HG03354 (cell line): ENCODE results near the gene HMGA1.
A peak's percentile ranks its signal among the peaks of the same experiment; 100 is the strongest.

Experiments
- ATAC-seq: cut with Tn5 transposase; IDR thresholded peaks from one replicate; pipeline ENCODE4 v1.9.1; 2021; ENCODE audit warnings: mild to moderate bottlenecking; ENCODE audit not compliant: unreplicated experiment, poor library complexity, severe bottlenecking

The HMGA1 gene

GRCh38 chr6:34223381-34223955, 13.2 kb upstream of the HMGA1 start:
- peak; percentile 31 for ATAC-seq

DNA sequence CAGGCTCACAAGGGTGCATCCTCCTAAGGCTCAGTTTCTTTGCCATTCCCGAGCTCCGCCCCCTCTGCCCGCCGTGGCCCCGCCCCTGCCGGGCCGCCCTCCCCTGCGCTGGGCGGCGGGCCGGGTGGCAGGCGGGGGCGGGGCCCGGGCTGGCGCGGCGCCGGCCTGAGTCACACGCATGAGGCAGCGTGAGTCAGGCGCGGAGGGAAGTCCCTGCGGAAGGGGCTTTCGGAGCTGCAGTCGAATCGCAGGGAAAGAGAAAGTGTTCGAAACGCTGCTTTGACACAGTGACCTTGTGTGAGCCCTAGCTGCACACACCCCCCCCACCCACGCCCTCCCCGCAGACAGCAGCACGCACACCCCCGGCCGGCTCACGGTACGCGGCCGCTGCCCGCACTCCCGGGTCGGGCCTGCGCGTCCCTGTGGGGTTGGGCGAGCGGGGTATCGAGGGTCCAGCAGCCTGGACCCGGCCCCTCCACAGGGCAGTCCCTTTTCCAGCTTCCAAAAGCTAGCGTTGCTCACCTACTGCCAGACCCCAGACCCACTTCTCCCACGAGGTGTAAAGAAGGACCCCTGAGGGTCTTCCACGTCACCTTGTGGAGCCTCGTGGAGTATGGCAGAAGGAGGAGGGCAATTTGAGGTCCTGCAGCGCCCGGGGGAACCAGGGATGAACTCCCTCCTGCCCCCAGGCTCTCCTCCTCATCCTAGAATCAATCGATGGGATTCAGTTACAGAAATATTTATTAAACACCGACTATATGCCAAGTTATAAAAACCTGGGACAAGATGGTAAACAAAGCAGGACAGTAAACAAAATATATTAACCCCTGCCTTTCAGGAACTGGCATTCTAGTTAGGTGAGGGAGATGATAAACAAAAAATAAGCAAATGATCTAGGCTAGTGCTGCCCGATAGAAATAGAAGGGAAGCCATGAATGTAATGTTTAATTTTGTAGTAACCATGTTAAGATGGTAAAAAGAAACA, 12.4 kb upstream of the HMGA1 start:
- ATAC-seq, result peak; percentile 89

DNA sequence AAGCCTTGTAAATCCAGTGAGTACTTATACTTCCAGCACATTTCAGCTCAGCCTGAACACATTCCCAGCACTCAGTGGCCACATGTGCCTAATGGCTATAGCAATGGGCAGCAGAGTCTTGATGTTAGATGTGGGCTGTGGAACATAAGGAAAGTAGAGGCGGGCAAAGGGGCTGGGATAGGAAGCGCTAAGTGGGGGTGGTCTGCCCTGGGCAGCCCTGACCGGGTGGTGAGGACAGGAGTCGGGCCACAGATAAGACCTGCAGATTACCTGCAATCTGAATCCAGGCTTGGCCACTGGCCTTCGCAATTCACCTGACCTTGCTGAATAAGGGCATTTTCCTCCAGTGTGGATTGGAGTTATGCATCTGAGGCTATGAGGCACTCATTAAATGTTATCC, 11.1 kb upstream of the HMGA1 start:
- ATAC-seq, result no peak

- no peak for ATAC-seq
Observed at GRCh38 chr6:34226066-34226465, 10.6 kb upstream of the HMGA1 start.

DNA sequence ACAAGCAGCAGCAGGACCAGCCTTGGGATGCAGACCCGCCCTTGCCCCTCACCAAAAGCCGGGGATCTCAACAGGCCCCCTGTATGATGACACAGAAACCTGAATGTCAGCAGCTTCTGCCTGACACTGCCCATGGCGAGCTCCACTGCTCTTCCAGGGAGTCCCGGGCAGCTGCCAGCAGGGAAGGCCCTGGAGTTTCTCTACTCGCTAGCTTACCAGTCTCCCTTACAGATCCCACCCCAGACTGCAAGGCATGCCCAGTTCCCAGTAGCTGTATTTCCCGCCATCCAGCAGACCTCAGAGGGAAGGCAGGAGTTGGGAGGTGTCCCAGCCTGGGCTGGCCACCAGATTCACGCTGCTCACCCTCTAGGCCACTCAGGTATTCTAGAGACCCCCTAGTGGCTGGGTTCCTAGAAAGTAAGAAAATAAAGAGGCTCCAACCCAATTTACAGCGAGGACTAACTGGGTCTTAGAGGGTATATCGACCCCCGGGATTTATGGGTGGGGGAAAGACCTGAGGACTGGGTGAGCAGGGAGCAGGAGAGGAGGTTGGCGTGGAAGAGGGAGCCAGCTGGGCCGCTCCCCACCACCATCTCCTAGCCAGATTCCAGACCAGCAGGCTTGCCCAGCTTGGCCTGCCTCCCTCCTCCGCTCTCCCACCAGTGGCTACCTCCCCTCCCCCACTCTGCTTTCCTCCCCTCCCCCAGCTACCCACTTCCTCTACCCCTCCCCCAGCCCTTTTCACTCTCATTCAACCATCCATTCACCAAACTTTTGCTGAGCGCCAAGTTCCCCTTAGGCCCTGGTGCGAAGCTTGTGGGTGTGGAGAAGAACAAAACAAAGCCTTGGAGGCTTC, 9.7 kb upstream of the HMGA1 start:
- no peak for ATAC-seq

DNA sequence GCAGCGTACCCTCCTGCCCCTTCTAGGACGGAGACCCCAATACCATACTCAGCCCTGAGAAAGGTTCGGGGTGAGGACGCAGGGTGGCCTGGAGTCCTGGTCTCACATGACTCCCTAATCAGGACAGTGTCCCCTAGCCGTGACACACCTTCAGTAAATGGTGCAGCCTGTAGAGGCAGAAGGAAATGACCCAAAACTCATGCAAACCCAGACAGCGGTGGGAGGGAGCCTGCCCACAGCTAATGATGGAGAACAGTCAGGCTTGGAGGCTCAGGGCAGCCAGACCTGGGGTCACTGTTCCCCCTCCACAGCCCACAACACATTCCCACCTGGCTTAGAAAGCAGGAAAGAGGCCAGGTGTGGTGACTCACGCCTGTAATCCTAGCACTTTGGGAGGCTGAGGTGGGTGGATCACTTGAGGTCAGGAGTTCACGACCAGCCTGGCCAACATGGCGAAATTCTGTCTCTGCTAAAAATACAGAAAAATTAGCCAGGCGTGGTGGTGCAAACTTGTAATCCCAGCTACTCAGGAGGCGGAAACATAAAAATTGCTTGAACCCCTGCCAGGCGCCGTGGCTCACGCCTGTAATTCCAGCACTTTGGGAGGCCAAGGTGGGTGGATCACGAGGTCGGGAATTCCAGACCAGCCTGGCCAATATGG, 8.8 kb upstream of the HMGA1 start:
- ATAC-seq, result no peak

DNA sequence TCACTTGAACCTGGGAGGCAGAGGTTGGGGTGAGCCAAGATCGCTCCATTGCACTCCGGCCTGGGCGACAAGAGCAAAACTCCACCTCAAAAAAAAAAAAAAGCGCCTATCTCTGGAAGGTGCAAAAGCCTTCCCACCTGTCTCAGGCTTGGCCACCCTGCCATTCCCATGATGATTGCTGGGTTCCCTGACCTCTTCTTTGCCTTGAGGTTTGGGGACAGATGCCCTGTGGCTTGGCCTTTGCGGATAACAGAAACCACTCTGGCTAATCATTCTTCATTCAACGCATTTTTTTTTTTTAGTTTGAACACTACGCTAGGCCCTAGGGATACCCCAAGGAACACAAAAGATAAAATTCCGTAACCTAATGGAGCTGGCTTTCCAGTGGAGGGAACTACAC, 6.8 kb upstream of the HMGA1 start:
- no peak for ATAC-seq

DNA sequence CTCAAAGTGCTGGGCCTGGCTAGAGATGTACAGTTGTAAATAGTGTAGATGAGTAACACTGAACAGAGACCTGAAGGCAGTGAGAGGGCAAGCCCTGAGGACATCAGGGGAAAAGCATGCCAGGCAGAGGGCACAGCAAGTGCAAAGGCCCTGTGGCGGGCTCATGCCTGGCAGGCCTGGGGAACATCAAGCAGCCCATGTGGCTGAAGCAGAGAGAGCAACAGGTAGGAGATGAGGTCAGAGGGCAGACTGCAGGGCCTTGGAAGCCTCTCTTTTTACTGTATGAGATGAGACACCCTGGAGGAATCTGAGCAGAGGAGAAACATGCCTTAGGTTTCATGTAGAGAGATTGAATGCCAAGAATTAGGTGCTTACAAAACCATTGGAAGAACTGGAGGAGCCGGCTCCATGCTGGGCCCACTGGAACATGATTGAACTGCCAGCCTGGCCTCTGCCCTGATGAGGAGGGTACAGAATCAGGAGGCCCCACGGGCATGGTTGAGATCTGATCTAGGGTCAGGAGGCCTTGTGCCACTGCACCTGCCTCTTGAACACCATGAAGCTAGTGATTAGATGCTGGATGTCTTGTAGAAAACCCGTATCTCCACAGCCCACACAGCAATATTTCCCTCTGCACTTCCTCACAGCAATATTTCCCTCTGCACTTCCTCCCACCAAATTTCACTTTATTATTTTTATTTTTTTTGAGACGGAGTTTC, 5.9 kb upstream of the HMGA1 start:
- no peak for ATAC-seq

- ATAC-seq, result no peak
Observed at GRCh38 chr6:34231566-34232336, 4.9 kb upstream of the HMGA1 start.

GRCh38 chr6:34232901-34233300, 3.8 kb upstream of the HMGA1 start:
- ATAC-seq, result no peak

DNA sequence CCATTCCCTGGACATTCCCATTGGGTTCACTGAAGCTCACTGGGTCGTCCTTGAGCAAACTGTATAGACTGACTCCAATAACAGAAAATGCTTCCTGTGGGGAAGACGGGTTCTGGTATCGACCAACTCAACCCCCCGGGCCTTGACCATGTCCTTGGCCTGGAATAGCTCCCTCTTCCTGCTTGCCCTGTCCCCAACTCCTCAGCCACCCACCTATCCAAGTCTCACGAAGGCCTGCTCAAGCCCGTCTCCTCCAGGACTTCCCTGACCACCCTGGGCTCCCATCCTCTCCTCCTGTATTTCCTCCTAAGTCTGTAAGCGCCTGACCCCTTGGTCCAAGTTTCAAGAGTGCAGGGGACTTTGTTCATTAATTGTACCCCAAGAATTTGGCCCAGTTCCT, 2.8 kb upstream of the HMGA1 start:
- no peak for ATAC-seq

DNA sequence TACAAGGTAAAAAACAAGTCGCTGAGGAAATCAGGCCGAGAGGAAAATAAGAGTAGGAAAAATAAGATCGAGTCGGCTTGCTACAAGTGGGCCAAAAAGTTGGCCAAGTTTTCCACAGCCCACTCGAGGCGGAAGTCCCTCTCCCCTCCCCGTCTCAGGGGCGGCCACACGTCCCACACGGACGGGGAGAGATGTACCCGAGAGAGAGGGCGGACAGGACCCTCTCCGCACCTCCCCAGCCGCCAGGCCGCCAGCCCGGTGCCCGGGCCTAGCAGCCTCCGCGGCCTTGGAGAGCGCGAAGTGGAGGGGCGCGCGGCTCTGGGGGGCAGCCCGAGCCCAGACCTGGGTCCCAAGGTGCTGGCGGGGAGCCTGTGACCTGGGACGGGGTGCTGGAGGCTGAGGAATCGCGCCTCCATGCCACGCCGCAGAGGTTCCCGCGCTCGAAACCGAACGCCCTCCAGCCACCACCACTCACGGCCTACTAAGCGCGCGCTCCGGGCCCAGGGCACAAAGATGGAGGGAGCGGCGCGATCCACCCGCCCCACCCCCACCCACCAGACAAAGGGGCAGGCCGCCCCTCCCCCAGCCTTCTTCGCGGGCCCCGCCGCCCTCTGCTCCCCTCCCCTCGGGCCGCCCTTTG, 1.9 kb upstream of the HMGA1 start:
- no peak for ATAC-seq

DNA sequence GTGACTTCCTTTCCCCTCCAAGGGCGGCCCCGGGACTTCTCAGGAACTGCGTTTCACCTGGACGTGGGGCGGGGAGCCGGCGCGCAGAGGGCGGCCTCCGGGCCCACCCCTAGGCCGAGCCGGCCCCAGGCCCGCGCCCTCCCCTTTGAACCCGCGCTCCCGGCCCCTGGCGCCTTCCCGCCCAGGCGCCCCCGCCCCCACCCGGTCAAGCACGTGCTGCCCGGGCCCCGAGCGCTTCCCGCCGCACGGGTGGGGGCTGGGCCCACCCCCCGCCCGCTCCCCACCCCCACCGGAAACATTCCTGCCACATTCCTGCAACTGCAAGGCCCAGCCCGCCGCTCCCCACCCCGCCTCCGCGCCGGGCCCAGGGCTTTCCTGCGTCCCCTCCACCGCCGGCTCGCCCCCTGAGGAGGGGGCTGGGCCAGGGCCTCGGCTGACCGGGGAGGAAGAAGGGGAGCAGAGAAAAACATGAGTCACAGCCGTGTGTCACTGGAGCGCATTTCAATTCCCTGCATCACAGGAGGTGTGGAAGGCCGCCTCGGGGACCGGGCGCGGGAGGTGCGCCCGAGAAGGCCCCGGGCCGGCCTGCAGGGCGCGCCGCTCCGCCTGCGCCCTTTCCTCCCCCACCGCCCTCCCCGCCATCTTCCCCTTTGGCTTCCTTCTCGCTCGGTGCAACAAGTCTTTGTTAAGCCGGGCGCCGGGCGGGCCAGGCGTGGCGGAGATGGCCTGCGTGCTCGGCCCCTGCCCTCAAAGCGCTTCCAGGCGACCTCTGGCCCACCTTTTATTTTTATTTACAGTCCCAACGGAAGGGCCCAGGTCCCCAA, 1.2 kb upstream of the HMGA1 start:
- no peak for ATAC-seq

GRCh38 chr6:34236131-34236442, 586 bp upstream of the HMGA1 start:
- peak; percentile 4 for ATAC-seq

GRCh38 chr6:34237316-34237721, 646 bp downstream of the HMGA1 start:
- peak; percentile 19 for ATAC-seq

GRCh38 chr6:34237722-34238584, 1.3 kb downstream of the HMGA1 start:
- ATAC-seq, result peak; percentile 26
